HG02798 (cell line): ENCODE measurements around the gene NCF4.
A peak's percentile ranks its signal among the peaks of the same experiment; 100 is the strongest.

Experiments
- ATAC-seq: cut with Tn5 transposase; IDR thresholded peaks from one replicate; pipeline ENCODE4 v1.9.1; 2021; ENCODE audit warnings: mild to moderate bottlenecking; ENCODE audit not compliant: unreplicated experiment, poor library complexity

The NCF4 gene

GRCh38 chr22:36835903-36836302 lies 24.9 kb upstream of the NCF4 start:
- no peak for ATAC-seq

GRCh38 chr22:36838119-36839030 lies 22.4 kb upstream of the NCF4 start:
- no peak for ATAC-seq

GRCh38 chr22:36839356-36840073 lies 21.3 kb upstream of the NCF4 start:
- no peak for ATAC-seq

- no peak for ATAC-seq
Measured at GRCh38 chr22:36840106-36840505, 20.7 kb upstream of the NCF4 start.

- ATAC-seq: no peak
Measured at GRCh38 chr22:36846271-36846670, 14.5 kb upstream of the NCF4 start.

GRCh38 chr22:36846949-36847348 lies 13.9 kb upstream of the NCF4 start:
- no peak for ATAC-seq

- no peak for ATAC-seq
Measured at GRCh38 chr22:36850056-36850455, 10.8 kb upstream of the NCF4 start.

- ATAC-seq: no peak
Measured at GRCh38 chr22:36850682-36851081, 10.1 kb upstream of the NCF4 start.

- ATAC-seq: no peak
Measured at GRCh38 chr22:36852056-36852973, 8.5 kb upstream of the NCF4 start.

GRCh38 chr22:36853407-36854099 lies 7.3 kb upstream of the NCF4 start:
- ATAC-seq: no peak

- ATAC-seq: no peak
Measured at GRCh38 chr22:36855478-36855877, 5.3 kb upstream of the NCF4 start.

- ATAC-seq: peak; percentile 25
Measured at GRCh38 chr22:36856121-36856791, 4.5 kb upstream of the NCF4 start.

- ATAC-seq: no peak
Measured at GRCh38 chr22:36856792-36857135, 4.0 kb upstream of the NCF4 start.

GRCh38 chr22:36858156-36858555 lies 2.6 kb upstream of the NCF4 start:
- ATAC-seq: no peak

- ATAC-seq: no peak
Measured at GRCh38 chr22:36858966-36859365, 1.8 kb upstream of the NCF4 start.

- ATAC-seq: no peak
Measured at GRCh38 chr22:36860017-36860416, 789 bp upstream of the NCF4 start.

GRCh38 chr22:36860438-36860820 lies 377 bp upstream of the NCF4 start:
- no peak for ATAC-seq

- ATAC-seq: peak; percentile 26
Measured at GRCh38 chr22:36862251-36863242, 1.7 kb downstream of the NCF4 start.
